K562 (cell line): Measurements from ENCODE around the gene MRPL55. TPM values are rescaled to one million over a fixed set of nuclear protein-coding genes. Genes with fewer than 3 reads are reported as not detected.

Experiments
- ATAC-seq: fragments of 200-7000 bp; cut with Tn5 transposase; 3 replicates; pipeline ENCODE4 v1.9.1; 2020; ENCODE audit warnings: moderate library complexity
- BruUV-seq: library from RNA; stranded (reverse); fragments of 400-500 nt; replicated peaks from 2 replicates; lab custom pipeline; 2021; lab: Mats Ljungman, UMichigan
- CTCF ChIA-PET: fragments of 300-600 bp; formaldehyde crosslinking; extraction: SDS; loops from one replicate; lab custom pipeline; 2021; ENCODE audit warnings: low intra/inter-chr PET ratio; lab: Yijun Ruan, JAX
- POLR2A ChIA-PET: fragments of 300-600, 350-650 bp; sonication (Branson Sonifier 250); formaldehyde crosslinking; extraction: SDS; loops from one replicate; lab custom pipeline; 2021; ENCODE audit warnings: antibody characterized with exemption, inconsistent platforms; lab: Yijun Ruan, JAX
- DNase-seq, 4 experiments: peaks; one replicate each; pipeline versions ENCODE4 v3.0.0 to v3.0.0-alpha.2; 2011 to 2018; ENCODE audit warnings: low spot score in 3 of 4, mixed read lengths in 3 of 4; ENCODE audit errors: extremely low read depth in 1 of 4
- FAIRE-seq: peaks from 2 replicates; lab custom pipeline; 2011; peaks lifted over from hg19 to GRCh38; lab: Jason Lieb, UNC
- H2AFZ ChIP-seq: 2 replicates; pipeline ENCODE4 v1.6.0; 2011; ENCODE audit warnings: low read depth, low read length, control low read depth, inconsistent platforms
- H3K27ac ChIP-seq: fragments of 200-600 bp; 3 replicates; pipeline ENCODE4 v1.8.0; 2011; ENCODE audit warnings: low read depth, mild to moderate bottlenecking, control low read depth, inconsistent platforms, low read length, moderate library complexity, mixed read lengths; ENCODE audit errors: extremely low read depth
- H3K27me3 ChIP-seq, 2 experiments: fragments of 300-600 bp in 1 of 2; 2 replicates in 1 of 2; 3 replicates in 1 of 2; pipeline versions ENCODE4 v1.6.0 to v1.8.0; 2011; ENCODE audit warnings: inconsistent platforms in 2 of 2, low read length in 2 of 2, mild to moderate bottlenecking in 1 of 2, mixed read lengths in 1 of 2, moderate library complexity in 1 of 2; ENCODE audit not compliant: control insufficient read depth in 2 of 2, insufficient read depth in 2 of 2
- H3K36me3 ChIP-seq: fragments of 300-600 bp; 3 replicates; pipeline ENCODE4 v1.8.0; 2011; ENCODE audit warnings: mild to moderate bottlenecking, low read length, inconsistent platforms; ENCODE audit not compliant: control insufficient read depth, insufficient read depth
- H3K4me1 ChIP-seq, 2 experiments: fragments of 200-600 bp in 1 of 2; replicated peaks in 1 of 2; 2 replicates in 1 of 2; 3 replicates in 1 of 2; pipeline versions ENCODE4 v1.5.1 to v1.8.0; 2011; ENCODE audit warnings: inconsistent platforms in 2 of 2, low read length in 2 of 2, mild to moderate bottlenecking in 1 of 2, mixed read lengths in 1 of 2, moderate library complexity in 1 of 2; ENCODE audit not compliant: control insufficient read depth in 2 of 2, insufficient read depth in 2 of 2
- H3K4me2 ChIP-seq: 2 replicates; pipeline ENCODE4 v1.6.1; 2011; ENCODE audit warnings: low read length, control low read depth, inconsistent platforms, mixed read lengths; ENCODE audit not compliant: insufficient read depth
- H3K4me3 ChIP-seq: fragments of 200-600 bp; sonication (generic), shearing (Covaris generic); 2 replicates; pipeline ENCODE4 v1.5.1; 2016; ENCODE audit warnings: control low read depth, inconsistent platforms
- H3K79me2 ChIP-seq: fragments of 200-600 bp; 3 replicates; pipeline ENCODE4 v1.8.0; 2011; ENCODE audit warnings: low read length, inconsistent platforms; ENCODE audit not compliant: control insufficient read depth, insufficient read depth
- H3K9ac ChIP-seq, 2 experiments: 2 replicates each; pipeline versions ENCODE4 v1.6.0 to v1.6.1; 2011; ENCODE audit warnings: low read depth in 2 of 2, low read length in 2 of 2, control low read depth in 1 of 2, inconsistent platforms in 1 of 2, mild to moderate bottlenecking in 1 of 2, mixed read lengths in 1 of 2; ENCODE audit not compliant: insufficient read depth in 1 of 2
- H3K9me1 ChIP-seq: one replicate; pipeline ENCODE4 v1.6.0; 2011; ENCODE audit warnings: inconsistent platforms, mild to moderate bottlenecking, low read length, moderate library complexity; ENCODE audit not compliant: control insufficient read depth, insufficient read depth
- H3K9me3 ChIP-seq: replicated peaks from 2 replicates; pipeline ENCODE4 v1.5.1; 2011; ENCODE audit warnings: low read depth, low read length, inconsistent platforms; ENCODE audit not compliant: control insufficient read depth, insufficient read depth
- H4K20me1 ChIP-seq: replicated peaks from 2 replicates; pipeline ENCODE4 v1.6.1; 2011; ENCODE audit warnings: low read length, inconsistent platforms, mixed read lengths; ENCODE audit not compliant: control insufficient read depth, insufficient read depth
- CREB1 ChIP-seq, 2 experiments: sonication (generic) in 1 of 2; formaldehyde crosslinking in 1 of 2; IDR thresholded peaks; 2 replicates each; pipeline versions ENCODE4 v1.6.1 to v1.8.0; 2012 to 2022; ENCODE audit warnings: inconsistent platforms in 1 of 2, mild to moderate bottlenecking in 1 of 2, missing genetic modification reagents in 1 of 2, moderate library complexity in 1 of 2
- CREBBP ChIP-seq: IDR thresholded peaks from one replicate; pipeline ENCODE4 v1.6.1; 2012; ENCODE audit warnings: low read depth, mild to moderate bottlenecking, control low read depth, inconsistent platforms, low read length
- ELF1 ChIP-seq: fragments of 200-800 bp; sonication (Bioruptor generic); IDR thresholded peaks from 2 replicates; pipeline ENCODE4 v1.6.1; 2016; ENCODE audit warnings: missing genetic modification characterization, missing compliant biosample characterization
- MYC ChIP-seq, 2 experiments: fragments of 250-450 bp in 1 of 2; sonication (Bioruptor Pico) in 1 of 2; IDR thresholded peaks; 2 replicates each; pipeline versions ENCODE4 v1.5.1 to v1.6.1; 2012 to 2021; ENCODE audit warnings: low read depth in 2 of 2, borderline replicate concordance in 1 of 2, improper control_type of control experiment in 1 of 2, low read length in 1 of 2, mild to moderate bottlenecking in 1 of 2, moderate library complexity in 1 of 2
- POLR2AphosphoS5 ChIP-seq: IDR thresholded peaks from 2 replicates; pipeline ENCODE4 v1.6.1; 2011; ENCODE audit warnings: mild to moderate bottlenecking, low read depth, low read length, moderate library complexity; ENCODE audit not compliant: control insufficient read depth, insufficient read depth
- SIRT6 ChIP-seq: IDR thresholded peaks from one replicate; pipeline ENCODE4 v1.6.1; 2012; ENCODE audit warnings: low read depth, mild to moderate bottlenecking, control low read depth, inconsistent platforms, low read length, moderate library complexity
- TCFL5 ChIP-seq: fragments of 250-450 bp; sonication (Bioruptor Pico); conservative IDR thresholded peaks from 2 replicates; pipeline ENCODE4 v1.6.1; 2021; ENCODE audit warnings: mild to moderate bottlenecking, moderate library complexity, matching md5 sums
- ZC3H11A ChIP-seq: IDR thresholded peaks from 2 replicates; pipeline ENCODE4 v1.6.1; 2012; ENCODE audit warnings: low read depth, low read length, improper control_type of control experiment
- ZFP1 ChIP-seq: fragments of 450-650 bp; formaldehyde crosslinking; IDR thresholded peaks from 2 replicates; pipeline ENCODE4 v1.4.0; 2020; ENCODE audit warnings: mild to moderate bottlenecking, mixed read lengths
- ZNF217 ChIP-seq: sonication (generic); formaldehyde crosslinking; IDR thresholded peaks from 2 replicates; pipeline ENCODE4 v1.8.0; 2022; ENCODE audit warnings: mild to moderate bottlenecking, missing genetic modification reagents
- ZNF24 ChIP-seq: fragments of 450-650 bp; IDR thresholded peaks from 2 replicates; pipeline ENCODE4 v1.6.1; 2016
- ZNF764 ChIP-seq: fragments of 250-450 bp; sonication (Bioruptor Pico); IDR thresholded peaks from 2 replicates; pipeline ENCODE4 v1.4.0; 2020; ENCODE audit warnings: low read depth, mild to moderate bottlenecking, moderate library complexity
- ZNF766 ChIP-seq: fragments of 200-800 bp; sonication (Bioruptor generic); conservative IDR thresholded peaks from 2 replicates; pipeline ENCODE4 v1.6.1; 2016; ENCODE audit warnings: missing genetic modification characterization, missing compliant biosample characterization
- whole genome bisulfite sequencing: fragments of 100-300 bp; shearing (Covaris generic); methylation state at CpG from one replicate; pipeline ENCODE4 v1.1.6; 2016; ENCODE audit warnings: low coverage, mixed read lengths; ENCODE audit not compliant: insufficient coverage; ENCODE audit errors: missing lambda C conversion rate; 5-methylcytosine and 5-hydroxymethylcytosine counted together
- in situ Hi-C: fragments of 300-500 bp; cut with MboI; formaldehyde crosslinking; loops from 4 replicates; pipeline ENCODE4 v1.15.0; 2018; ENCODE audit warnings: inconsistent platforms, mixed read lengths
- intact Hi-C: fragments of 100-400 bp; cut with micrococcal nuclease; formaldehyde crosslinking; loops from 2 replicates; pipeline ENCODE4 v1.14.2; 2022
- polyA plus RNA-seq, 8 experiments: library from polyadenylated mRNA; depleted of rRNA in 4 of 8; stranded (reverse) in 5 of 8; unstranded in 3 of 8; fragments of >200 nt; fragmentation: Nextera tagmentation in 2 of 8; fragmentation: Illumina TruSeq in 1 of 8; extraction: Ambion mirVana in 2 of 8; extraction: Trizol in 1 of 8; gene quantifications; 2 replicates each; pipeline versions ENCODE4 v1.2.1 to v1.2.3, GENCODE V29; 2011 to 2014; ENCODE audit warnings: inconsistent platforms in 1 of 8, missing spikeins in 1 of 8
- total RNA-seq, 7 experiments: library from RNA; depleted of rRNA in 6 of 7; stranded (reverse); fragments of >200 nt in 6 of 7; fragmentation: Illumina TruSeq in 2 of 7; extraction: Trizol in 2 of 7; gene quantifications; 2 replicates each; pipeline versions ENCODE4 v1.2.1 to v1.2.3, GENCODE V29; 2011 to 2021; ENCODE audit warnings: low replicate concordance in 1 of 7
- TF ChIP-seq, protein P1 (sequence below): fragments of 250-450 bp; sonication (Bioruptor Pico); IDR thresholded peaks from 2 replicates; pipeline ENCODE4 v1.8.0; 2022; ENCODE audit warnings: inconsistent platforms

The MRPL55 gene
- total and polyA plus RNA-seq, 9 of the 15 experiments (the other 6 are each of a cell fraction or from before 2014, with no cell fraction given): 34.9 to 228 (median 81.0) TPM

DNA sequence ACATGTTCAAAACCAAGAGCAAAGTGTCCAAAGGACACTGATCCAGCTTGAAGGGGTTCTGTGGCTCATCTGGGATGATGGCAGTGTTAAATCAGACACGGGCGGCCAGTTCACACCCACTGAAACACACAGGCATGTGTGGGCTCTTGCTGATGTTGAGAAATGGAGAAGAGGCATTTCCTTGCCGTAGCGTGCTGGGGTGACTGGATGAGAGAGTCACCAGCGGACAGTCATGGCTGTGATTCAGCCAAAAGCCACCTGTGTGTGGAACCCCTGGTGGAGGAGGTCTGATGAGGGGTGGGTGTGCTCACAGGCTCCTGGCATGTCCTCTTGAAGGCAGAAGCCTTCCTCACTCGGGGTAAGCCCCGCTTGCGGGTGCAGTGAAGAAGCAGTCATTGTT lies 13.2 kb downstream of the MRPL55 start (continued):
- TF ChIP-seq ZFP1 (CRISPR knock-in tag) (no peak), ZNF217 (CRISPR knock-in tag) (no peak), CREBBP (no peak), ZNF766 (no peak), ELF1 (tag) (no peak), ZNF764 (no peak), ZNF24 (no peak), MYC (IDR thresholded peaks at IDR 0.05; ENCODE audit: low read depth, low read length) (no peak), MYC (CRISPR knock-in tag; IDR thresholded peaks at IDR 0.05; ENCODE audit: borderline replicate concordance, low read depth) (no peak), ZC3H11A (no peak), SIRT6 (no peak), CREB1 (IDR thresholded peaks at IDR 0.05) (no peak), CREB1 (CRISPR knock-in tag; IDR thresholded peaks at IDR 0.05) (no peak), TCFL5 (CRISPR knock-in tag) (no peak)

DNA sequence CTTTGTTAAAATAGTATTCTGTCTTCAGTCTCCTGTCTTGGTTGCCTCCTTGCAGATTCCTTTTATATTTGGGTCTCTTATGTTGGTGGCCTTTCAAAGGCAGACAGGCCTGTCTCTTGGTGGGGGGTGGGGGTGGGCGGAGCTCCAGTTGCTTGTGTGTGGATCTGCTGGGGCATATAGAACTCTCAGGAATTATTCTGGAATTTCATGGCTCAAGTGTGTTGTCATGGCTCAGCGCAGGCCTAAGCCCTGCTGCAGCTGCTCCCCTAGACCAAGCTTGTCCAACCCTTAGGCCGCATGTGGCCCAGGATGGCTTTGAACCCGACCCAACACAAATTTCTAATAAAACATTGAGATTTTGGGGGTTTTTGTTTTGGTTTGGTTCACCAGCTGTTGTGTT lies 13.9 kb downstream of the MRPL55 start:
- TF ChIP-seq, protein P1, sequence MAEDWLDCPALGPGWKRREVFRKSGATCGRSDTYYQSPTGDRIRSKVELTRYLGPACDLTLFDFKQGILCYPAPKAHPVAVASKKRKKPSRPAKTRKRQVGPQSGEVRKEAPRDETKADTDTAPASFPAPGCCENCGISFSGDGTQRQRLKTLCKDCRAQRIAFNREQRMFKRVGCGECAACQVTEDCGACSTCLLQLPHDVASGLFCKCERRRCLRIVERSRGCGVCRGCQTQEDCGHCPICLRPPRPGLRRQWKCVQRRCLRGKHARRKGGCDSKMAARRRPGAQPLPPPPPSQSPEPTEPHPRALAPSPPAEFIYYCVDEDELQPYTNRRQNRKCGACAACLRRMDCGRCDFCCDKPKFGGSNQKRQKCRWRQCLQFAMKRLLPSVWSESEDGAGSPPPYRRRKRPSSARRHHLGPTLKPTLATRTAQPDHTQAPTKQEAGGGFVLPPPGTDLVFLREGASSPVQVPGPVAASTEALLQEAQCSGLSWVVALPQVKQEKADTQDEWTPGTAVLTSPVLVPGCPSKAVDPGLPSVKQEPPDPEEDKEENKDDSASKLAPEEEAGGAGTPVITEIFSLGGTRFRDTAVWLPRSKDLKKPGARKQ (CRISPR knock-in tag): no peak
- TF ChIP-seq POLR2AphosphoS5: 0 out of 2 replicates have a peak, but pooled peaks have one; percentile 13
- Histone ChIP-seq H3K4me1 (peaks cover 2 to 27% of the 10 kb centered on the region in 2 experiments; a peak in 2 of 5 replicates), H3K4me2 (no peak overlapping the region), H3K36me3 (peaks cover 95% of the 10 kb centered on the region), H3K27me3 (no peaks in the 10 kb centered on the region), H2AFZ (no peak overlapping the region), H4K20me1 (peaks cover 81% of the 10 kb centered on the region), H3K4me3 (no peak overlapping the region), H3K9me1 (peaks cover 6% of the 10 kb centered on the region), H3K9ac (no peak overlapping the region), H3K9me3 (peaks cover 17% of the 10 kb centered on the region), H3K27ac (no peak overlapping the region), H3K79me2 (peaks cover 85% of the 10 kb centered on the region)
- in situ Hi-C loops (no loop called here), intact Hi-C loops (no loop called here)
- BruUV-seq: no TSS peak
- FAIRE-seq (no peak), DNase-seq (no peak), ATAC-seq (no peak)
- ChIA-PET CTCF (no interaction called here), POLR2A (interaction anchor here (0.5 to 2.5 kb wide), 6 partner anchors 8 to 747 kb away, joined by 3 to 8 read pairs (median 4); partner anchors contain the start of gene C1orf35)
- WGBS: 90% methylated on average over 4 of the region's 4 CpGs
